Astrocyte of the spinal cord (primary cell): Measurements from ENCODE around the gene LIMS1.
"Not testable (repeated sequence)": the region's sequence is repeated elsewhere in the genome, so short reads cannot be mapped to it uniquely, and the experiment has no call there.

ENCODE experiments used
- DNase-seq: peaks from one replicate; pipeline ENCODE4 v3.0.0; 2011; ENCODE audit warnings: low read depth, low spot score
- H3K4me3 ChIP-seq: 2 replicates; pipeline ENCODE4 v1.5.1; 2011; ENCODE audit warnings: low read depth, mild to moderate bottlenecking, low read length, moderate library complexity
- CTCF ChIP-seq: IDR thresholded peaks from 2 replicates; pipeline ENCODE4 v1.5.1; 2012; ENCODE audit warnings: low read depth, mild to moderate bottlenecking, low read length, inconsistent platforms
- in situ Hi-C: cut with HindIII; loops from 2 replicates; pipeline ENCODE4 v1.10.0; 2017; ENCODE audit warnings: low sequenced_read_pairs

Gene LIMS1

GRCh38 chr2:108691447-108691846 is 157.2 kb downstream of the LIMS1 start:
- H3K4me3 ChIP-seq: no peak overlapping the region
- TF ChIP-seq CTCF: no peak
- in situ Hi-C loops: no loop called here
- DNase-seq: no peak

GRCh38 chr2:108701208-108701607 is 166.9 kb downstream of the LIMS1 start:
- no peak overlapping the region for H3K4me3 ChIP-seq
- no peak for TF ChIP-seq CTCF
- DNase-seq: no peak
- in situ Hi-C loops: no loop called here

DNA sequence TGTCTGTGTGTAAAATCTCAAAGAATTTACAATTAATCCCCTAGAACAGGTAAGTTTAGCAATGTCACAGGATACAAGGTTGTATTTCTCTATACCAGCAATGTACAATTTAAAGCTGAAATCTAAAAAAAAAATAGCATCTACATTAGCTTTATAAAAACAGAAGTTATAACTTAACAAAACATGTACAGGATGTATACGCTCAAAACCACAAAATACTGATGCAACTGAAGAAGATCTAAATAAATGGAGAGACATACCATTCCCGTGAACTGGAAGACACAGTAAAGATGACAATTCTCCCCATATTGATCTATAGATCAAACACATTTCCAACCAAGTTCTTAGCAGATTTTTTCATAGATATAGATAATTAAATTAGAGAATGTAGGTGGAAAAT is 167.5 kb downstream of the LIMS1 start:
- TF ChIP-seq CTCF: no peak
- DNase-seq: no peak
- no peak overlapping the region for H3K4me3 ChIP-seq
- in situ Hi-C loops: no loop called here

DNA sequence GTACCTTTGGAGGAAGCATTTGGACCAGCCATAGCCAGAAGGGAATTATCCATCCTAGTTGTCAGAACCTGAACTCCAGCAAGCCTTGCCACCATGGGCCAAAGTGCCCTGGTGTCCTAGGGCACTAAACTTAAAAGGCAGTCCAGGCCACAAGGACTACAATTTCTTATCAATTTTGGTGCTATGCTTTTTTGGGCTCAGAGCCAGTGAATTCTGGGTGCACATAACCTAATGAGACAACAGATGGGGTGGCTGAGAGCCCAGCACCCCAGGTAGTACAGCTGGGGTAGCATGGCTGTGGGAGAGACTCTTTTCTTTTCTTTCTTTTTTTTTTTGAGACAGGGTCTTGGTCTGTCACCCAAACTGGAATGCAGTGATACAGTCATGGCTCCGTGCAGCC is 170.6 kb downstream of the LIMS1 start:
- TF ChIP-seq CTCF: no peak
- in situ Hi-C loops: no loop called here
- H3K4me3 ChIP-seq: no peak overlapping the region
- DNase-seq: no peak

DNA sequence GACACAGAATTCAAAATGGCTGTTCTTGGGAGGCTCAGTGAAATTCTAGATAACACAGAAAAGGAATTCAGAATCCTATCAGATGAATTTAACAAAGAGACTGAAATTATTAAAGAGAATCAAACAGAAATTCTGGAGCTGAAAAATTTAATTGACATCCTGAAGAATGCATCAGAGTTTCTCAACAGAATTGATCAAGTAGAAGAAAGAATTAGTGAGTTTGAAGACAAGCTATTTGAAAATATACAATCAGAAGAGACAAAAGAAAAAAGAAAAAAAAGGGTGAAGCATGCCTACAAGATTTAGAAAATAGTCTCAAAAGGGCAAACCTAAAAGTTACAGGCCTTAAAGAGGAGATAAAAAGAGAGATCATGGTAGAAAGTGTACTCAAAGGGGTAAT is 173.0 kb downstream of the LIMS1 start:
- no peak for TF ChIP-seq CTCF
- DNase-seq: no peak
- H3K4me3 ChIP-seq: no peak overlapping the region
- in situ Hi-C loops: no loop called here

GRCh38 chr2:108716971-108717370 is 182.7 kb downstream of the LIMS1 start:
- H3K4me3 ChIP-seq, in situ Hi-C loops, DNase-seq: not testable (repeated sequence)

GRCh38 chr2:108719149-108720044 is 185.1 kb downstream of the LIMS1 start, which contains the start of gene RANBP2:
Gene RANBP2, plus strand, starts transcription at chr2:108719482. Its CDS starts 125 bp downstream, at chr2:108719607.
- in situ Hi-C loops: no loop called here
- TF ChIP-seq CTCF: no peak
- DNase-seq: peak; percentile 99
- H3K4me3 ChIP-seq: peak within 1 kb of the TSS; percentile 76

DNA sequence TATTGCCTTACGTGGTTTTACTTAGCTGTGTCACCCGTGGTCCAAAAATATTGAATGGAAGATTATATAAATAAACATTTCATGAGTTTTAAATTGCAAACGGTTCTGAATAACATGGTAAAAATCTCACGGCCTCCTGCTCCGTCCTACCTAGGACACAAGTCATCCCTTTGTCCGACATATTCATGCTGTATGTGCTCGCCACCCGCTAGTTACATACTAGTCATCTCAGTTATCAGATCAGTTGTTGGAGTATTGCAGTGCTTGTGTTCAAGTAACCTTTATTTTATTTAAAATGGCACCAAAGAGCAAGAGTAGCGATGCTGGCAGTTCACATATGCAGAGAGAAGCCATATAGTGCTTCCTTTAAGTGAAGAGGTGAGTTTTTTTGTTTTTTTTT is 191.8 kb downstream of the LIMS1 start:
- H3K4me3 ChIP-seq, DNase-seq, in situ Hi-C loops: not testable (repeated sequence)

- DNase-seq: peak; percentile 2
- in situ Hi-C loops: not testable (repeated sequence)
These were observed 200.4 kb downstream of the LIMS1 start for GRCh38 chr2:108734656-108735055.

More at GRCh38 chr2:108734656-108735055, 200.4 kb downstream of the LIMS1 start:
- not testable (repeated sequence) for H3K4me3 ChIP-seq
